ENCODE results near the gene RAB3GAP1. TPM values are rescaled to one million over a fixed set of nuclear protein-coding genes. Genes with fewer than 3 reads are reported as not detected.

RAB3GAP1 gene
- total RNA-seq, 4 donors from 2014 or later = 34.4 to 53.3 (median 45.1) TPM

GRCh38 chr2:135162377-135162776, 110.3 kb downstream of the RAB3GAP1 start:
- TF ChIP-seq CTCF (IDR thresholded peaks at IDR 0.05) = no peak
- ATAC-seq (ENCODE audit: low FRiP score) (peak; percentile 41), DNase-seq (ENCODE audit: low spot score) (no peak)

GRCh38 chr2:135162786-135163185, 110.7 kb downstream of the RAB3GAP1 start:
- no peak for DNase-seq (ENCODE audit: low spot score)
- no peak for TF ChIP-seq CTCF (IDR thresholded peaks at IDR 0.05)
- peak; percentile 22 for ATAC-seq (ENCODE audit: low FRiP score)

- no peak for ATAC-seq (ENCODE audit: low FRiP score)
- no peak for TF ChIP-seq CTCF (IDR thresholded peaks at IDR 0.05)
- no peak for DNase-seq (ENCODE audit: low spot score)
These were observed 111.2 kb downstream of the RAB3GAP1 start for GRCh38 chr2:135163306-135163705.

GRCh38 chr2:135163901-135164300, 111.8 kb downstream of the RAB3GAP1 start:
- DNase-seq (ENCODE audit: low spot score) = no peak
- no peak for TF ChIP-seq CTCF (IDR thresholded peaks at IDR 0.05)
- ATAC-seq (ENCODE audit: low FRiP score) = no peak

DNA sequence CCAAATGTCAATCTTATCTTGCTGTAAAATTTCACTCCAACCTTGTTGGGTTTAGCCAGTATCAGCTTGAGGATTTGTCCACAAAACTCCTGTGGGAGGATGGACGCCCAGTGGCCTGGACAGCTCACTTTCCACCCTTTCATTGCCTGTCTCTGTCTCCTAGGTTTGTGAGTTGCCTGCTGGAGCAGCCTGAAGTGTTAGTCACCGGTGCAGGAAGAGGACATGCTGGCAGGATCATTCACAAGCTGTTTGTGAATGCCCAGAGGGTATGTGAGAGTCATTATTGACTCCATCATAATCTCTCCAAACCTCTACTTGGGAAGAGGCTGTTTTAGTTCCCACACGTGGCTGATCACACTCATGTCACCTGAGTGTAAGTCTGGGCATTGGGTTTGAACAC, 112.3 kb downstream of the RAB3GAP1 start:
- no peak for DNase-seq (ENCODE audit: low spot score)
- no peak for ATAC-seq (ENCODE audit: low FRiP score)
- no peak for TF ChIP-seq CTCF (IDR thresholded peaks at IDR 0.05)

GRCh38 chr2:135167273-135167672, 115.2 kb downstream of the RAB3GAP1 start:
- ATAC-seq (ENCODE audit: low FRiP score) = no peak
- DNase-seq (ENCODE audit: low spot score) = no peak
- TF ChIP-seq CTCF (IDR thresholded peaks at IDR 0.05) = no peak

- no peak for DNase-seq (ENCODE audit: low spot score)
- TF ChIP-seq CTCF (IDR thresholded peaks at IDR 0.05) = no peak
- no peak for ATAC-seq (ENCODE audit: low FRiP score)
These were observed 116.2 kb downstream of the RAB3GAP1 start for GRCh38 chr2:135168204-135168856.
